Measurements from ENCODE around the gene VPS13C.

- no peak for TF ChIP-seq EZH2 (IDR thresholded peaks at IDR 0.05; ENCODE audit: insufficient read depth, poor library complexity, severe bottlenecking)
- TF ChIP-seq EZH2phosphoT487 (IDR thresholded peaks at IDR 0.05; ENCODE audit: insufficient read depth, low read depth) = no peak
Measured at GRCh38 chr15:61892140-61892539, 168.1 kb downstream of the VPS13C start.
